Measurements from ENCODE around the gene LDLRAD4.

The LDLRAD4 gene

DNA sequence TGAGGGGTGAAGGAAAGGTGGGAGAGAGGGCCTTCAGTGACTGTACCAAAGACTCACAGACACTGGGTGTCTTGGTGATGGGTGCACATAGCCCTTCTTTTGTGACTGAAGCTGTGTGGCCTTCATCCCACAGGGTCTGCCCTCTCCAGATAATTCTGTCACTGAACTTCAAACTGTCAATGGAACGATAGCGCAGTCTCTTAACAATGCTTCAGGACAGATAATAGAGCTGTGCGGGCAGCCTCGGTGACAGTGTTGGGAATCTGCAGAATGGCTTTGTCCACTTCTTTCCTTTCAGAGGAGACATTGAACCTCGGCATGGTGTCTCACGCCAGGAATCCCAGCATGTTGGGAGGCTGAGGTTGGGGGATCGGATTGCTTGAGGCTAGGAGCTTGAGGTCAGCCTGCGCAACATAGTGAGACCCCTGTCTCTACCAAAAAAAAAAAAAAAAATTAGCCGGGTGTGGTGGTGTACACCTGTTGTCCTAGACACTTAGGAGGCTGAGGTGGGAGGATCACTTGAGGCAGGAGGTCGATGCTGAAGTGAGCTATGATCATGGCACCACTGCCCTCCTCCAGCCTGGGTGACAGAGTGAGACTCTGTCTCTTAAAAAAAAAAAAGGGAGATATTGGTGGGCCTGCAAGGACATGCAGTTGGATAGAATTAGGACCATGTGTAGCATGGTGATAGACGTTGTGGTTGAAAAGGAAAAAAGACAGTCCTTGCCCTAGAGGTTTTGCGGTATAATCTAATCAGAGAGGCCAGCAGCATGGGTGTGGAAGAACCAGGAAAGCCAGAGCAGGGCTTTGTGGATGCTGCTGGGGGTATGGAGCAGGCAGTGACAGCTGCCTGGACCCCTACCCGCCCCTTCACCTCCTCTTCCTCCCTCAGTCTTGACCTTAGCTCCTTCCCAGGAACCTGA, 91.4 kb downstream of the LDLRAD4 start:
- no peak overlapping the region for H3K27ac ChIP-seq (ENCODE audit: low read length)
- no peaks in the 10 kb centered on the region for H3K27me3 ChIP-seq (ENCODE audit: insufficient read depth, low read length, poor library complexity)
- no peak overlapping the region for H3K4me2 ChIP-seq (ENCODE audit: insufficient read depth, low read length)
- H4K20me1 ChIP-seq (ENCODE audit: insufficient read depth, low read length): no peaks in the 10 kb centered on the region
- TF ChIP-seq, protein P1, sequence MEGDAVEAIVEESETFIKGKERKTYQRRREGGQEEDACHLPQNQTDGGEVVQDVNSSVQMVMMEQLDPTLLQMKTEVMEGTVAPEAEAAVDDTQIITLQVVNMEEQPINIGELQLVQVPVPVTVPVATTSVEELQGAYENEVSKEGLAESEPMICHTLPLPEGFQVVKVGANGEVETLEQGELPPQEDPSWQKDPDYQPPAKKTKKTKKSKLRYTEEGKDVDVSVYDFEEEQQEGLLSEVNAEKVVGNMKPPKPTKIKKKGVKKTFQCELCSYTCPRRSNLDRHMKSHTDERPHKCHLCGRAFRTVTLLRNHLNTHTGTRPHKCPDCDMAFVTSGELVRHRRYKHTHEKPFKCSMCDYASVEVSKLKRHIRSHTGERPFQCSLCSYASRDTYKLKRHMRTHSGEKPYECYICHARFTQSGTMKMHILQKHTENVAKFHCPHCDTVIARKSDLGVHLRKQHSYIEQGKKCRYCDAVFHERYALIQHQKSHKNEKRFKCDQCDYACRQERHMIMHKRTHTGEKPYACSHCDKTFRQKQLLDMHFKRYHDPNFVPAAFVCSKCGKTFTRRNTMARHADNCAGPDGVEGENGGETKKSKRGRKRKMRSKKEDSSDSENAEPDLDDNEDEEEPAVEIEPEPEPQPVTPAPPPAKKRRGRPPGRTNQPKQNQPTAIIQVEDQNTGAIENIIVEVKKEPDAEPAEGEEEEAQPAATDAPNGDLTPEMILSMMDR (IDR thresholded peaks at IDR 0.05; ENCODE audit: borderline replicate concordance, extremely low read depth, low read length, poor library complexity, severe bottlenecking): no peak
- no peak for TF ChIP-seq EZH2 (IDR thresholded peaks at IDR 0.05; ENCODE audit: borderline replicate concordance, low read depth, low read length, severe bottlenecking)
- peaks cover 10% of the 10 kb centered on the region for H3K36me3 ChIP-seq (ENCODE audit: insufficient read depth, low read length)
- no peak overlapping the region for H3K9ac ChIP-seq (ENCODE audit: low read depth, low read length)
- H3K4me1 ChIP-seq (ENCODE audit: insufficient read depth, low read length): peaks cover 11% of the 10 kb centered on the region
- no peak for DNase-seq
- peaks cover 12% of the 10 kb centered on the region for H3K79me2 ChIP-seq (ENCODE audit: insufficient read depth, low read length)
- H2AFZ ChIP-seq (ENCODE audit: low read depth, low read length): no peak overlapping the region
- no peak overlapping the region for H3K4me3 ChIP-seq (ENCODE audit: low read depth in 1 of 2, low read length in 2 of 2)
- no peak for ATAC-seq (ENCODE audit: insufficient read depth, low read depth)
- peaks cover 7% of the 10 kb centered on the region for H3K9me3 ChIP-seq (ENCODE audit: insufficient read depth, low read length, severe bottlenecking)

DNA sequence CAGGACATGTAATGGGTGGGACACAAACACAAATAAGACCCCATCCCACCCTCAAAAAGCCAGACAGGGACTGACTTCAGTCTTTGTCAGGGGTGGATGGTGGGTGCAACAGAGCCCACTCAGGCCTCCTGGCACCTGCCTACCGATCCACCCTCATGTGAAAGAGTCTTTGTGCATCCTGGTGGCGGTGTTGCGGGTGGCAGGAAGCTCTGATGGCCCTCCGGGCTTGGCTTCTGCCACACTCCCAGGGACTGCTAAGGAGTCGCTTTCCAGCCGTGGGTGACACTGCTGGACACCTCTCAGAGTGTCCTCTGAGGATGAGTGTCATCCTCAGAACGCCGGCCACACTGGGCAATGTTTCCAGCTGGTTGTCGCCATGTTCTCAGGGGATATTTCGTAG, 92.6 kb downstream of the LDLRAD4 start:
- no peak overlapping the region for H3K4me2 ChIP-seq (ENCODE audit: insufficient read depth, low read length)
- DNase-seq (no peak), ATAC-seq (ENCODE audit: insufficient read depth, low read depth) (no peak)
- TF ChIP-seq, protein P1 (IDR thresholded peaks at IDR 0.05; ENCODE audit: borderline replicate concordance, extremely low read depth, low read length, poor library complexity, severe bottlenecking): no peak
- no peak for TF ChIP-seq EZH2 (IDR thresholded peaks at IDR 0.05; ENCODE audit: borderline replicate concordance, low read depth, low read length, severe bottlenecking)
- peaks cover 12% of the 10 kb centered on the region for H3K79me2 ChIP-seq (ENCODE audit: insufficient read depth, low read length)
- 0 out of 2 replicates have a peak overlapping the region, but pooled peaks have one; percentile 14 for H3K27ac ChIP-seq (ENCODE audit: low read length)
- peaks cover 11% of the 10 kb centered on the region for H3K9me3 ChIP-seq (ENCODE audit: insufficient read depth, low read length, severe bottlenecking)
- no peak overlapping the region for H2AFZ ChIP-seq (ENCODE audit: low read depth, low read length)
- no peak overlapping the region for H3K9ac ChIP-seq (ENCODE audit: low read depth, low read length)
- H3K4me3 ChIP-seq (ENCODE audit: low read depth in 1 of 2, low read length in 2 of 2): no peak overlapping the region
- H3K27me3 ChIP-seq (ENCODE audit: insufficient read depth, low read length, poor library complexity): no peaks in the 10 kb centered on the region
- H4K20me1 ChIP-seq (ENCODE audit: insufficient read depth, low read length): no peaks in the 10 kb centered on the region
- H3K4me1 ChIP-seq (ENCODE audit: insufficient read depth, low read length): peaks cover 11% of the 10 kb centered on the region
- H3K36me3 ChIP-seq (ENCODE audit: insufficient read depth, low read length): peaks cover 10% of the 10 kb centered on the region

DNA sequence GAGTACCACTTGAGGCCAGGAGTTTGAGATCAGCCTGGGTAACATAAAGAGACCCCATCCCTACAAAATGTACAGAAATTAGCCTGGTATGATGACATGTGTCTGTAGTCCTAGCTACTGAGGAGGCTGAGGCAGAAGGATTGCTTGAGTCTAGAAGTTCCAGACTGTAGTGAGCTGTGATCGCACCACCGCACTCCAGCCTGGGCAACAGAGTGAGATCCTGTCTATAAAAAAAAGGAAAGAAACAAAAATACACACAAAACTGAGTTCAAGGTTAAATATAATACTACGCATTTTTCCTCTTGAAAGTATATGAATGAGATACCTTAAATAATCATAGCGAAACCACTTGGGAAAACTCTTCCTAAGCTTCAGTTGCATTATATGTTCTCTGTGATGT, 94.0 kb downstream of the LDLRAD4 start:
- H3K4me2 ChIP-seq (ENCODE audit: insufficient read depth, low read length): no peak overlapping the region
- H3K9me3 ChIP-seq (ENCODE audit: insufficient read depth, low read length, severe bottlenecking): peaks cover 11% of the 10 kb centered on the region
- no peak overlapping the region for H3K27ac ChIP-seq (ENCODE audit: low read length)
- ATAC-seq (ENCODE audit: insufficient read depth, low read depth): no peak
- no peak overlapping the region for H3K4me3 ChIP-seq (ENCODE audit: low read depth in 1 of 2, low read length in 2 of 2)
- TF ChIP-seq, protein P1 (IDR thresholded peaks at IDR 0.05; ENCODE audit: borderline replicate concordance, extremely low read depth, low read length, poor library complexity, severe bottlenecking): no peak
- TF ChIP-seq EZH2 (IDR thresholded peaks at IDR 0.05; ENCODE audit: borderline replicate concordance, low read depth, low read length, severe bottlenecking): no peak
- H3K79me2 ChIP-seq (ENCODE audit: insufficient read depth, low read length): peaks cover 12% of the 10 kb centered on the region
- peaks cover 10% of the 10 kb centered on the region for H3K36me3 ChIP-seq (ENCODE audit: insufficient read depth, low read length)
- H3K9ac ChIP-seq (ENCODE audit: low read depth, low read length): no peak overlapping the region
- no peak for DNase-seq
- H3K4me1 ChIP-seq (ENCODE audit: insufficient read depth, low read length): peaks cover 11% of the 10 kb centered on the region
- no peaks in the 10 kb centered on the region for H3K27me3 ChIP-seq (ENCODE audit: insufficient read depth, low read length, poor library complexity)
- H4K20me1 ChIP-seq (ENCODE audit: insufficient read depth, low read length): no peaks in the 10 kb centered on the region
- no peak overlapping the region for H2AFZ ChIP-seq (ENCODE audit: low read depth, low read length)

Measured in DND-41 (cell line).